SU-DHL-6 (cell line): ENCODE data around the gene TMPRSS11A.

ENCODE experiments used
- CTCF ChIP-seq: fragments of 200-600 bp; sonication (generic); IDR thresholded peaks from one replicate; pipeline ENCODE4 v1.5.1; 2017; ENCODE audit warnings: antibody characterized with exemption, mild to moderate bottlenecking, low read length, moderate library complexity; ENCODE audit not compliant: insufficient read depth, poor library complexity, severe bottlenecking
- EZH2phosphoT487 ChIP-seq: fragments of 200-600 bp; sonication (generic), shearing (Covaris generic); conservative IDR thresholded peaks from 2 replicates; pipeline ENCODE4 v1.6.1; 2018; ENCODE audit warnings: mild to moderate bottlenecking, antibody characterized with exemption, low read length, moderate library complexity, mixed read lengths

GRCh38 chr4:67983333-67983732 is 20.0 kb upstream of the TMPRSS11A start:
- TF ChIP-seq CTCF (no peak), EZH2phosphoT487 (no peak)
